ENCODE results near the gene ISYNA1.
"Not testable (repeated sequence)": the region's sequence is repeated elsewhere in the genome, so short reads cannot be mapped to it uniquely, and the experiment has no call there.

ISYNA1 gene

GRCh38 chr19:18418029-18418482, 19.9 kb downstream of the ISYNA1 start:
- DNase-seq: no peak

- no peak for DNase-seq
Measured at GRCh38 chr19:18417250-18418028, 20.5 kb downstream of the ISYNA1 start.

- peak; percentile 67 for DNase-seq
Measured at GRCh38 chr19:18416778-18417249, 21.1 kb downstream of the ISYNA1 start.

GRCh38 chr19:18415178-18415867, 22.6 kb downstream of the ISYNA1 start:
- DNase-seq: no peak

GRCh38 chr19:18414504-18415177, 23.3 kb downstream of the ISYNA1 start:
- no peak for DNase-seq

- DNase-seq: no peak
Measured at GRCh38 chr19:18412610-18413239, 25.2 kb downstream of the ISYNA1 start.

GRCh38 chr19:18408053-18408476, 29.9 kb downstream of the ISYNA1 start:
- no peak for DNase-seq

GRCh38 chr19:18406749-18407148, 31.2 kb downstream of the ISYNA1 start:
- no peak for DNase-seq

GRCh38 chr19:18405754-18406153, 32.2 kb downstream of the ISYNA1 start:
- DNase-seq: not testable (repeated sequence)

- DNase-seq: not testable (repeated sequence)
Measured at GRCh38 chr19:18402455-18403248, 35.3 kb downstream of the ISYNA1 start.

GRCh38 chr19:18401580-18402112, 36.3 kb downstream of the ISYNA1 start:
- DNase-seq: no peak

- no peak for DNase-seq
Measured at GRCh38 chr19:18399008-18399407, 38.9 kb downstream of the ISYNA1 start.

- no peak for DNase-seq
Measured at GRCh38 chr19:18397242-18398202, 40.4 kb downstream of the ISYNA1 start, which contains the start of gene LRRC25. TSS of gene LRRC25 (minus strand) at chr19:18397622. CDS start at chr19:18396963, 659 bp downstream.

- DNase-seq: no peak
Measured at GRCh38 chr19:18396471-18397241, 41.3 kb downstream of the ISYNA1 start.

- DNase-seq: no peak
Measured at GRCh38 chr19:18393836-18394235, 44.1 kb downstream of the ISYNA1 start.

- DNase-seq: no peak
Measured at GRCh38 chr19:18392926-18393325, 45.0 kb downstream of the ISYNA1 start.

GRCh38 chr19:18392417-18392816, 45.5 kb downstream of the ISYNA1 start:
- DNase-seq: no peak

- no peak for DNase-seq
Measured at GRCh38 chr19:18391509-18392075, 46.3 kb downstream of the ISYNA1 start.

All from T-helper 9 cell (primary cell).